ENCODE data around the gene EFCAB6. TPM values are rescaled to one million over a fixed set of nuclear protein-coding genes. Genes with fewer than 3 reads are reported as not detected.

EFCAB6 gene
- total RNA-seq, 1 experiment from 2014 or later, result 0.94 TPM

- DNase-seq (ENCODE audit: low spot score), result no peak
- Mint-ChIP-seq H3K4me1 (peaks cover 6% of the 10 kb centered on the region; the same call in 1 of the 2 replicates), H3K27me3 (ENCODE audit: low read depth) (no peaks in the 10 kb centered on the region; the same call in 1 of the 2 replicates), H3K9me3 (peaks cover 27% of the 10 kb centered on the region), H3K4me3 (no peak overlapping the region), H3K27ac (no peak overlapping the region), H3K36me3 (peaks cover 16% of the 10 kb centered on the region)
- CTCF ChIA-PET, result no interaction called here
- POLR2A ChIA-PET, result no interaction called here
- ATAC-seq, result no peak
- TF ChIP-seq ZNF263 (CRISPR knock-in tag; IDR thresholded peaks at IDR 0.05; ENCODE audit: low read depth) (no peak), OVOL2 (CRISPR knock-in tag; IDR thresholded peaks at IDR 0.05; ENCODE audit: borderline replicate concordance) (no peak), NFATC4 (CRISPR knock-in tag; IDR thresholded peaks at IDR 0.05) (no peak)
- TF ChIP-seq, protein P1, sequence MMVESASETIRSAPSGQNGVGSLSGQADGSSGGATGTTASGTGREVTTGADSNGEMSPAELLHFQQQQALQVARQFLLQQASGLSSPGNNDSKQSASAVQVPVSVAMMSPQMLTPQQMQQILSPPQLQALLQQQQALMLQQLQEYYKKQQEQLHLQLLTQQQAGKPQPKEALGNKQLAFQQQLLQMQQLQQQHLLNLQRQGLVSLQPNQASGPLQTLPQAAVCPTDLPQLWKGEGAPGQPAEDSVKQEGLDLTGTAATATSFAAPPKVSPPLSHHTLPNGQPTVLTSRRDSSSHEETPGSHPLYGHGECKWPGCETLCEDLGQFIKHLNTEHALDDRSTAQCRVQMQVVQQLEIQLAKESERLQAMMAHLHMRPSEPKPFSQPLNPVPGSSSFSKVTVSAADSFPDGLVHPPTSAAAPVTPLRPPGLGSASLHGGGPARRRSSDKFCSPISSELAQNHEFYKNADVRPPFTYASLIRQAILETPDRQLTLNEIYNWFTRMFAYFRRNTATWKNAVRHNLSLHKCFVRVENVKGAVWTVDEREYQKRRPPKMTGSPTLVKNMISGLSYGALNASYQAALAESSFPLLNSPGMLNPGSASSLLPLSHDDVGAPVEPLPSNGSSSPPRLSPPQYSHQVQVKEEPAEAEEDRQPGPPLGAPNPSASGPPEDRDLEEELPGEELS (CRISPR knock-in tag; IDR thresholded peaks at IDR 0.05), result no peak
These were observed 275.0 kb downstream of the EFCAB6 start for GRCh38 chr22:43537019-43537585.

DNA sequence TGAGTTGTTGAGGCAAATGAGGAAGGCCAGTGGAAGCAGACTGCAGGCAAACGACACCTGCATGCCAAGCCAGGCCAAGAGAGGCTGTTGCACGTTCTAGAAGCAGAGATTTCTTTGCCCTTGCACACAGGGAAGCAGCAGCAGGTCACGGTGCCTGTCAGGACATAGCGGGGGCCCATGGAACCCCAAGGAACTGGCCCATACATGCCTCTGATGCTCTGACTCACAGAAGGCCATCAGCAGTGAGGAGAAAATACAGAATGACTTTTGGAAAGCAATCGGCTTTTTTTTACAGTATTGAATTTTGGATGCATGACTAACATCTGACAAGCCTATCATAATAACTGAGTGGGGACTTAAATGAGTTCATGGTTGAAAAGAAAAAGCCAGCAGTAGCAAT is 276.4 kb downstream of the EFCAB6 start:
- Mint-ChIP-seq H3K36me3 (peaks cover 16% of the 10 kb centered on the region), H3K4me3 (no peak overlapping the region), H3K4me1 (peaks cover 10% of the 10 kb centered on the region; the same call in 1 of the 2 replicates), H3K27me3 (ENCODE audit: low read depth) (no peaks in the 10 kb centered on the region; the same call in 1 of the 2 replicates), H3K9me3 (peaks cover 27% of the 10 kb centered on the region), H3K27ac (no peak overlapping the region)
- DNase-seq (ENCODE audit: low spot score) (no peak), ATAC-seq (no peak)
- ChIA-PET POLR2A (no interaction called here), CTCF (no interaction called here)
- no peak for TF ChIP-seq CREM (CRISPR knock-in tag; IDR thresholded peaks at IDR 0.05)
- no peak for TF ChIP-seq EMX1 (CRISPR knock-in tag; IDR thresholded peaks at IDR 0.05)
- no peak for TF ChIP-seq AR (CRISPR knock-in tag; IDR thresholded peaks at IDR 0.05)

DNA sequence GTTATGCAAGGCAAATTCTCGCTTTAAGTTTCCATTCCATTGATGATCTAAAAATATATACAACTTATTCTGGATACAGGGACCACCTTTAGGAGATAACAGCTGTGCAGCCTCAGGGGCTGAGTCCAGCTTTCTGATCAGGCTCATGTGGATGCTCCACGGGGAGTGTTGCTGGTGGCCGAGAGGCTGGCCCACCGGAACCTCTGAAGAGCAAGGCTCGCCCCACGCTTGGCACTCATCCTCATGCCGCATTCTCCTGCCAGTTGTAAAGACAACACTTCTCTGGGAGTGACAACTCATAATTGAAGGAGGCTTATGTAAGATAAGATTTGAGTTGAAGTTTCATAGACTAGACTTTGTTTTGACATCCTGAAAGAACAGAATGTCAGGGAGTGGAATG is 276.8 kb downstream of the EFCAB6 start:
- H3K27ac Mint-ChIP-seq, result no peak overlapping the region
- no peaks in the 10 kb centered on the region; the same call in 1 of the 2 replicates for H3K27me3 Mint-ChIP-seq (ENCODE audit: low read depth)
- H3K9me3 Mint-ChIP-seq, result peaks cover 27% of the 10 kb centered on the region
- CTCF ChIA-PET, result interaction anchor here (1.2 kb wide), 1 partner anchor 18 kb away, joined by 3 read pairs; no protein-coding TSS in a partner anchor
- H3K4me1 Mint-ChIP-seq, result peaks cover 6% of the 10 kb centered on the region; the same call in 1 of the 2 replicates
- no peak overlapping the region for H3K4me3 Mint-ChIP-seq
- TF ChIP-seq SP1 (CRISPR knock-in tag; conservative IDR thresholded peaks at IDR 0.05), result no peak
- TF ChIP-seq, protein P2, sequence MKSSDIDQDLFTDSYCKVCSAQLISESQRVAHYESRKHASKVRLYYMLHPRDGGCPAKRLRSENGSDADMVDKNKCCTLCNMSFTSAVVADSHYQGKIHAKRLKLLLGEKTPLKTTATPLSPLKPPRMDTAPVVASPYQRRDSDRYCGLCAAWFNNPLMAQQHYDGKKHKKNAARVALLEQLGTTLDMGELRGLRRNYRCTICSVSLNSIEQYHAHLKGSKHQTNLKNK (CRISPR knock-in tag; IDR thresholded peaks at IDR 0.05), result no peak
- no peak for TF ChIP-seq KAT7 (CRISPR knock-in tag; IDR thresholded peaks at IDR 0.05; ENCODE audit: borderline replicate concordance)
- TF ChIP-seq, protein P3, sequence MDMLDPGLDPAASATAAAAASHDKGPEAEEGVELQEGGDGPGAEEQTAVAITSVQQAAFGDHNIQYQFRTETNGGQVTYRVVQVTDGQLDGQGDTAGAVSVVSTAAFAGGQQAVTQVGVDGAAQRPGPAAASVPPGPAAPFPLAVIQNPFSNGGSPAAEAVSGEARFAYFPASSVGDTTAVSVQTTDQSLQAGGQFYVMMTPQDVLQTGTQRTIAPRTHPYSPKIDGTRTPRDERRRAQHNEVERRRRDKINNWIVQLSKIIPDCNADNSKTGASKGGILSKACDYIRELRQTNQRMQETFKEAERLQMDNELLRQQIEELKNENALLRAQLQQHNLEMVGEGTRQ (CRISPR knock-in tag; IDR thresholded peaks at IDR 0.05), result no peak
- no peak for TF ChIP-seq CREM (CRISPR knock-in tag; IDR thresholded peaks at IDR 0.05)
- TF ChIP-seq JUN (CRISPR knock-in tag; IDR thresholded peaks at IDR 0.05), result no peak
- no peak for TF ChIP-seq ESRRA (CRISPR knock-in tag; IDR thresholded peaks at IDR 0.05; ENCODE audit: borderline replicate concordance)
- TF ChIP-seq ATF3 (CRISPR knock-in tag; conservative IDR thresholded peaks at IDR 0.05), result no peak
- no peak for TF ChIP-seq USF1 (CRISPR knock-in tag; IDR thresholded peaks at IDR 0.05)
- no peak for TF ChIP-seq NR1H2 (CRISPR knock-in tag; IDR thresholded peaks at IDR 0.05)
- no peak for TF ChIP-seq ZNF425 (CRISPR knock-in tag; conservative IDR thresholded peaks at IDR 0.05)
- no peak for TF ChIP-seq STAT6 (CRISPR knock-in tag; conservative IDR thresholded peaks at IDR 0.05; ENCODE audit: low read depth)
- TF ChIP-seq ZBTB21 (CRISPR knock-in tag; IDR thresholded peaks at IDR 0.05; ENCODE audit: borderline replicate concordance), result no peak
- TF ChIP-seq CREB1 (CRISPR knock-in tag; IDR thresholded peaks at IDR 0.05), result no peak
- DNase-seq (ENCODE audit: low spot score), result no peak
- POLR2A ChIA-PET, result no interaction called here
- H3K36me3 Mint-ChIP-seq, result peaks cover 16% of the 10 kb centered on the region
- no peak for ATAC-seq
